Measurements from ENCODE around the gene LYZL1.
"Not testable (repeated sequence)": the region's sequence is repeated elsewhere in the genome, so short reads cannot be mapped to it uniquely, and the experiment has no call there.

LYZL1 gene

DNA sequence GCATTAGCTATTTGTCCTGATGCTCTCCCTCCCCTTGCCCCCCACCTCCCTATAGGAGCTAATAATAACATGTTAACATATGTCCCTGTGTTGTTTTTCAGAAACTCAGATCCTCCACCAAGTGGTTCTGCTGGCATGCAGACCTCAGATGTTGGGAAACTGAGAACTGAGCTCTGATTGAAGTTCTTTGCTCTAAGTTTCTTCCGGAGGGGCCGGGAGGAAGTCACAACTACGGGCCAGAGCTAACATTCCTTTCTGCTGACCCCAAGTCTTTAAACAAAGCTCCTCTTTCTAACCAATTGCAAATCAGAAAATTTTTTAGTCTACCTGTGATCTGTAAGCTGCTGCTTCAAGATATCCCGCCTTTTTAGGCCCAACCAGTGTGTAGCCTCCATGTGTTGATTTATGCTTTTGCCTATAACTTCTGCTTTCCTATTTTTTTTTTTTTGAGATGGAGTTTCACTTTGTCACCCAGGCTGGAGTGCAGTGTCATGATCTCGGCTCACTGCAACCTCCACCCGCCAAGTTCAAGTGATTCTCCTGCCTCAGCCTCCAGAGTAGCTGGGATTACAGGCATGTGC is 66.6 kb downstream of the LYZL1 start:
- no peak for ATAC-seq
- TF ChIP-seq TCF4 (CRISPR knock-in tag; IDR thresholded peaks at IDR 0.05; ENCODE audit: borderline replicate concordance), result no peak
- TF ChIP-seq ZFP3 (CRISPR knock-in tag; IDR thresholded peaks at IDR 0.05), result no peak
- no peak for TF ChIP-seq PPARA (CRISPR knock-in tag; IDR thresholded peaks at IDR 0.05; ENCODE audit: borderline replicate concordance)
- no peak for TF ChIP-seq RARB (CRISPR knock-in tag; IDR thresholded peaks at IDR 0.05)
- TF ChIP-seq, protein P1, sequence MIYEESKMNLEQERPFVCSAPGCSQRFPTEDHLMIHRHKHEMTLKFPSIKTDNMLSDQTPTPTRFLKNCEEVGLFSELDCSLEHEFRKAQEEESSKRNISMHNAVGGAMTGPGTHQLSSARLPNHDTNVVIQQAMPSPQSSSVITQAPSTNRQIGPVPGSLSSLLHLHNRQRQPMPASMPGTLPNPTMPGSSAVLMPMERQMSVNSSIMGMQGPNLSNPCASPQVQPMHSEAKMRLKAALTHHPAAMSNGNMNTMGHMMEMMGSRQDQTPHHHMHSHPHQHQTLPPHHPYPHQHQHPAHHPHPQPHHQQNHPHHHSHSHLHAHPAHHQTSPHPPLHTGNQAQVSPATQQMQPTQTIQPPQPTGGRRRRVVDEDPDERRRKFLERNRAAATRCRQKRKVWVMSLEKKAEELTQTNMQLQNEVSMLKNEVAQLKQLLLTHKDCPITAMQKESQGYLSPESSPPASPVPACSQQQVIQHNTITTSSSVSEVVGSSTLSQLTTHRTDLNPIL (CRISPR knock-in tag; IDR thresholded peaks at IDR 0.05; ENCODE audit: low read depth), result no peak
- TF ChIP-seq, protein P2, sequence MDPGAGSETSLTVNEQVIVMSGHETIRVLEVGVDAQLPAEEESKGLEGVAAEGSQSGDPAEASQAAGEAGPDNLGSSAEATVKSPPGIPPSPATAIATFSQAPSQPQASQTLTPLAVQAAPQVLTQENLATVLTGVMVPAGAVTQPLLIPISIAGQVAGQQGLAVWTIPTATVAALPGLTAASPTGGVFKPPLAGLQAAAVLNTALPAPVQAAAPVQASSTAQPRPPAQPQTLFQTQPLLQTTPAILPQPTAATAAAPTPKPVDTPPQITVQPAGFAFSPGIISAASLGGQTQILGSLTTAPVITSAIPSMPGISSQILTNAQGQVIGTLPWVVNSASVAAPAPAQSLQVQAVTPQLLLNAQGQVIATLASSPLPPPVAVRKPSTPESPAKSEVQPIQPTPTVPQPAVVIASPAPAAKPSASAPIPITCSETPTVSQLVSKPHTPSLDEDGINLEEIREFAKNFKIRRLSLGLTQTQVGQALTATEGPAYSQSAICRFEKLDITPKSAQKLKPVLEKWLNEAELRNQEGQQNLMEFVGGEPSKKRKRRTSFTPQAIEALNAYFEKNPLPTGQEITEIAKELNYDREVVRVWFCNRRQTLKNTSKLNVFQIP (CRISPR knock-in tag; IDR thresholded peaks at IDR 0.05; ENCODE audit: borderline replicate concordance, low read depth), result no peak
- TF ChIP-seq ESRRG (CRISPR knock-in tag; IDR thresholded peaks at IDR 0.05), result no peak
- no peak for TF ChIP-seq ISL1 (CRISPR knock-in tag; IDR thresholded peaks at IDR 0.05)
- no peak for TF ChIP-seq ZC3H10 (CRISPR knock-in tag; IDR thresholded peaks at IDR 0.05)
- TF ChIP-seq, protein P3, sequence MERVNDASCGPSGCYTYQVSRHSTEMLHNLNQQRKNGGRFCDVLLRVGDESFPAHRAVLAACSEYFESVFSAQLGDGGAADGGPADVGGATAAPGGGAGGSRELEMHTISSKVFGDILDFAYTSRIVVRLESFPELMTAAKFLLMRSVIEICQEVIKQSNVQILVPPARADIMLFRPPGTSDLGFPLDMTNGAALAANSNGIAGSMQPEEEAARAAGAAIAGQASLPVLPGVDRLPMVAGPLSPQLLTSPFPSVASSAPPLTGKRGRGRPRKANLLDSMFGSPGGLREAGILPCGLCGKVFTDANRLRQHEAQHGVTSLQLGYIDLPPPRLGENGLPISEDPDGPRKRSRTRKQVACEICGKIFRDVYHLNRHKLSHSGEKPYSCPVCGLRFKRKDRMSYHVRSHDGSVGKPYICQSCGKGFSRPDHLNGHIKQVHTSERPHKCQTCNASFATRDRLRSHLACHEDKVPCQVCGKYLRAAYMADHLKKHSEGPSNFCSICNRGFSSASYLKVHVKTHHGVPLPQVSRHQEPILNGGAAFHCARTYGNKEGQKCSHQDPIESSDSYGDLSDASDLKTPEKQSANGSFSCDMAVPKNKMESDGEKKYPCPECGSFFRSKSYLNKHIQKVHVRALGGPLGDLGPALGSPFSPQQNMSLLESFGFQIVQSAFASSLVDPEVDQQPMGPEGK (CRISPR knock-in tag; IDR thresholded peaks at IDR 0.05; ENCODE audit: borderline replicate concordance), result no peak
- no peak for TF ChIP-seq TOX (CRISPR knock-in tag; IDR thresholded peaks at IDR 0.05; ENCODE audit: borderline replicate concordance)
- no peak for TF ChIP-seq BACH2 (CRISPR knock-in tag; IDR thresholded peaks at IDR 0.05; ENCODE audit: borderline replicate concordance)
- TF ChIP-seq SNAI2 (CRISPR knock-in tag; IDR thresholded peaks at IDR 0.05), result no peak
- TF ChIP-seq ZNF565 (CRISPR knock-in tag; conservative IDR thresholded peaks at IDR 0.05; ENCODE audit: low read depth), result no peak

DNA sequence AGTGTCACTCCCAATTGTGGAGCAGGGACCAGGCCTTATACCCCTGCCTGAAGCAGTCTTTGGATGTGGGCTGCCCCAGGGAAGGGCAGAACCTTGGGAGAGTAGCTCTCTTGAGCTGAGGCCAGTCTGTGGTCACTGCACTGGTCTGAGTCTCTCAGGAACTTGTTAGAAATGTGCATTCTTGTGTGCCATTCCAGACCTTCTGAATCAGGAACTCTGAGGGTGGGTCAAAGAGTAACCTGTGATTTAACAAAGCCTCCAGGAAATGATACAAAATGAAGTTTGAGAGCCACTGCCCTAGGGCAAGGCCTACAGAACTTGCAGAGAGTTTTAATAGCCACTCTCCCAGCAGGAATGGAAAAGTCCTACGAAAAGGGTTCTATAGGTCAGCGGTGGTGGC is 68.1 kb downstream of the LYZL1 start:
- no peak for TF ChIP-seq ISL1 (CRISPR knock-in tag; IDR thresholded peaks at IDR 0.05)
- no peak for TF ChIP-seq ARNTL (CRISPR knock-in tag; IDR thresholded peaks at IDR 0.05; ENCODE audit: borderline replicate concordance, low read depth)
- TF ChIP-seq ZNF8 (CRISPR knock-in tag; IDR thresholded peaks at IDR 0.05), result no peak
- ATAC-seq, result no peak

DNA sequence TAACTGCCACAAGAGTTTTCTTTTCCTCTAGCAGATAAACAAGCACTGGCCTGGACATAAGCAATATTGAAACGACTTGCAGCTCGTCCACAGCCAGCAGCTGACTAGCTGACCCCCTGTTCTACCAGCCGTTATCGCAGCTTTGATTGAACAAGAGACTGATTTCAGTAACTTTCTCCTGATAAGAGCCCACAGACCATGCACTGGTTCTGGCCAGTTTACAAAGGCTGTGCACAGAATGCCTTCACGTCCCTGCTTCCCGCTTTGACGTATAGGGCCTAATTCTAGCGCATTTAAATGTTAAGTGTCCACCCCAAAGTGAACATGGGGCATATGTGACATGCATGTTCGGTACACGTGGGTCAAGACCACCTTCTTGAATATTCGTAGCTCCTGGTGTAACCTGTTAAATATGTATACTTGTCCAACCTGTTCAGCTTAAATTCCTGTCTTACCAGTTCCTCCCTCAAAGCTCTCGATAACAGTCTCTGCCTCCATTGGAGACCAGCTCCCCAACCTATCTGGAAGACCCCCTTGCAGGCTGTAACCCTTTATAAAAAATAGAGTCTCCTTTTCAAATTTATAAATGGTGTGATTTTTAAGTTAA is 69.2 kb downstream of the LYZL1 start:
- ATAC-seq, result no peak
- TF ChIP-seq ZNF70 (CRISPR knock-in tag; IDR thresholded peaks at IDR 0.05), result no peak
- TF ChIP-seq PPARA (CRISPR knock-in tag; IDR thresholded peaks at IDR 0.05; ENCODE audit: borderline replicate concordance), result no peak

DNA sequence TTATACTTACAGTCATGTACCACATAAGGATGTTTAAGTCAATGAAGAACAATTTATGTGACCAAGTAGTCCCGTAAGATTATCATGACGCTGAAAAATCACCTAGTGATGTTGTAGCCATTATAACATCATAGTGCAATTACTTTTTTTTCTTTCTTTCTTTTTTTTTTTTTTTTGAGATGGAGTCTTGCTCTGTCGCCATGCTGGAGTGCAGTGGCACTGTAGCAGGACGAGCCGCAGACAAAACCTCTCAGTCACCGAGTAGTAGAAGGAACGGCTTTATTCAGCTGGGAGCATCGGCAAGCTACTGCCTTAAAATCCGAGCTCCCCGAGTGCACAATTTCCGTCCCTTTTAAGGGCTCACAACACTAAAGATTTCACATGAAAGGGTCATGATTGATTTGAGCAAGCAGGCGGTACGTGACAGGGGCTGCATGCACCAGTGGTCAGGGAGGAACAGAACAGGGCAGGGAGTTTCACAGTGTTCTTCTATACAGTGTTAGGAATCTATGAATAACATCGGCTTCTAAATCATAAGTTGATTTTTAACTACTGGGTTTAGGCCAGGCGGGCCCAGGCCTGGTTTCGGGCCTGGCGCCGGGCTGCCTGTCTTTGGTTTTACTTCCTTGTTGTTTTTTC is 71.5 kb downstream of the LYZL1 start:
- ATAC-seq, result not testable (repeated sequence)

Data from SK-N-SH treated with all-trans-retinoic acid at 6 μM for 48 hours (cell line).